CD4-positive, alpha-beta T cell treated with Interleukin-21 for 1 hour (primary cell): Measurements from ENCODE around the gene SH3D19.

Experiments
- DNase-seq: peaks from one replicate; pipeline ENCODE4 v3.0.0-alpha.2; 2020

Gene SH3D19, protein sequence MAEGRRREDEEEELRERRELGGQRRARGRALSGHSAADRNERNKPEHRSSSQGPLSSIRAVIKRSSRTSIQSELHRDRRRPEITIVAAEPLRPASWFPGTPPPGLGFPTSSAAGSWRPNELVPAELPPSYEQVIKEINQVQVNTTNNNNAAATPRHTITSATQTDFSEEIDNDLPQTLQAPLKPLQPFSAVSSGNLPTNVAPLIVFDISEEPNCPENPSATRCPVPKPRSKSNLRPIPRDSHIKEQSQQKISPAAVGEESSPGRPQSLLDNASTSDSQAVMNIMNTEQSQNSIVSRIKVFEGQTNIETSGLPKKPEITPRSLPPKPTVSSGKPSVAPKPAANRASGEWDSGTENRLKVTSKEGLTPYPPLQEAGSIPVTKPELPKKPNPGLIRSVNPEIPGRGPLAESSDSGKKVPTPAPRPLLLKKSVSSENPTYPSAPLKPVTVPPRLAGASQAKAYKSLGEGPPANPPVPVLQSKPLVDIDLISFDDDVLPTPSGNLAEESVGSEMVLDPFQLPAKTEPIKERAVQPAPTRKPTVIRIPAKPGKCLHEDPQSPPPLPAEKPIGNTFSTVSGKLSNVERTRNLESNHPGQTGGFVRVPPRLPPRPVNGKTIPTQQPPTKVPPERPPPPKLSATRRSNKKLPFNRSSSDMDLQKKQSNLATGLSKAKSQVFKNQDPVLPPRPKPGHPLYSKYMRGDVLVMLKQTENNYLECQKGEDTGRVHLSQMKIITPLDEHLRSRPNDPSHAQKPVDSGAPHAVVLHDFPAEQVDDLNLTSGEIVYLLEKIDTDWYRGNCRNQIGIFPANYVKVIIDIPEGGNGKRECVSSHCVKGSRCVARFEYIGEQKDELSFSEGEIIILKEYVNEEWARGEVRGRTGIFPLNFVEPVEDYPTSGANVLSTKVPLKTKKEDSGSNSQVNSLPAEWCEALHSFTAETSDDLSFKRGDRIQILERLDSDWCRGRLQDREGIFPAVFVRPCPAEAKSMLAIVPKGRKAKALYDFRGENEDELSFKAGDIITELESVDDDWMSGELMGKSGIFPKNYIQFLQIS

DNA sequence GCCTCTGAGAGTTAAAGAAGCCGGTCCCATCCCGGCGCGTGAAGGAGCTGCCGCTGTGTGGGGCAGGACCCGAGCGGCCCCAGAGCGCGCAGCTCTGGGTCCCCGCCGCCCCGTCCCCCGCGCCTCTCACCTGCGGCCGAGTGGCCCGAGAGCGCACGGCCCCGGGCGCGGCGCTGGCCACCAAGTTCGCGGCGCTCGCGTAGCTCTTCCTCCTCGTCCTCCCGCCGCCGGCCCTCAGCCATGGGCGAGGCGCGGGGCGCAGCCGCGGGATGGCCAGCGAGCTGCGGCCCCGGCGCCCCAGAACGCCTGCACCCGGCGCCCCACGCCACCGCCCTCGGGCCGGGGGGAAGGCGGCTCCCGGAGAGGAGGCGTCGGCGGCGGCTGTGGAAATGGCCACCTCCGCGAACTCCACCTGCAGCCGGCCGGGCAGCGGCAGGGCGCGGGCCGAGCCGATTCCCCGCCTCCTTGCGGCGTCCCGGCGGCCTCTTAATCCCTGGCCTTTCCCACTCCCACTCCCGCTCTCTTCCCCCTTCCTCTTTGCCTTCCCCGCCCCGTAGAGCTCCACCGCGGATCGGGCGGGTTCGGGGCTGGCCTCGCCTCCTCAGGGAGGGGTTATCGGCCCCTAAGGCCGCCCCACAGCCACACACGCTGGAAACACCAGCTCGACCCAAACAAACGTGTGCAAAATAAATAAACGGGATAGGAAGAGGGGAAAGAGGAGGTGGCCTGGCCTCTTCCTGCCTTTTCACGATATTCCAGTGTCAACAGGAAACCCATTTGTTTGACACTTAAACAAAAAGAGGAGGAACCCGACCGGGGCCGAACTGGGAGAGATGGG is at the start of gene SH3D19:
Gene SH3D19, minus strand, starts transcription at position 495 of the 838 bp plus-strand sequence. Its CDS starts 253 bp downstream, at position 242.
- DNase-seq: no peak

DNA sequence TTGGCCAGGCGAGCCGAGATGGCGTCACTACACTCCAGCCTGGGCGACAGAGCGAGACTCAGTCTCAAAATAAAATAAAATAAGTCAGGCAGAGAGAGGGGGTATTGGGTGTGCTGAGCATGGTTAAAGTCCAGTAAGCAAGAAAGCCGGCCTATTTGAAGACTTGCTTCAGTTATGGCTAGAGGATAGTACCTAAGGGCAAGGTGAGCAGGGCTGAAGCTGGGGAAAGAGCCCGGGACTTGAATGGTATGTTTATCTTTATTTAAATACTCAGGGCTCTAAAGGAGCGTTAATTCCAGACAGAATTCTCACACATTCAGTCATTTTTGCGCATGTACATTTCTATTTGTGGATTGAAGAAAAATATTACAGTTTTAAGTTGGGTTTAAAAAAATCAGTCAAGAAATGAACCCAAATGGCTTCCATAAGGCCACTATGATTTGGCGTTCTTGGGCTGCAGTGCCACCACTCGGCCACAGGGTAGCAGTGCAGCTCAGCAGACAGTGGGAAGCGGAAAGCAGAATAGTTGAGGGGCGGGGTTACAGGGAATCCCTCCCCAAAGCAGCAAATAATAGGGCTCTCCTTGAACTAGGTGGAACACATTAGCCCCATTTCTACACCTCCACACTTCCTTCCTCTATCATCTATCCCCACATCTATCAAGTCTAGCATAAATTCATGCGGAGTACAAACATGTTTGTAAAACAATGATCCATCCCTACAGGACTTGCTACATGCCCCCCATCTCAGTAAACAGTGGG is 37.2 kb upstream of the SH3D19 start:
- DNase-seq: peak; percentile 80

DNA sequence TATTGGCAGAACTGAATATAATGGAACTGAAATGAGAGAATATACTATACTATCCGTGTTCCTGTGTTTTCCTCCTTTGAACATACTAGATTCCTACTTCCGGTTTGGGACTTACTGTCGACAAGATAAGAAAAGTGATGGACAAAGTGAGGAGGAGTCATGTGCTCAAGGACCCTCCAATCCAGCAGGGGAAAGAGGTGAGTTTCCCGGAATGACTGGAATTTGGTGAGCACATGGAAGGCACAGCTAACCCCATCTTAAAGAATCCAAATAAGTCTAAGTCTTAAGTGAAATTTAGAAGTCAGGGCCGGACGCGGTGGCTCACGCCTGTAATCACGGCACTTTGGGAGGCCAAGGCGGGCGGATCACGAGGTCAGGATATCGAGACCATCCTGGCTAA is 36.6 kb upstream of the SH3D19 start:
- DNase-seq: no peak

DNA sequence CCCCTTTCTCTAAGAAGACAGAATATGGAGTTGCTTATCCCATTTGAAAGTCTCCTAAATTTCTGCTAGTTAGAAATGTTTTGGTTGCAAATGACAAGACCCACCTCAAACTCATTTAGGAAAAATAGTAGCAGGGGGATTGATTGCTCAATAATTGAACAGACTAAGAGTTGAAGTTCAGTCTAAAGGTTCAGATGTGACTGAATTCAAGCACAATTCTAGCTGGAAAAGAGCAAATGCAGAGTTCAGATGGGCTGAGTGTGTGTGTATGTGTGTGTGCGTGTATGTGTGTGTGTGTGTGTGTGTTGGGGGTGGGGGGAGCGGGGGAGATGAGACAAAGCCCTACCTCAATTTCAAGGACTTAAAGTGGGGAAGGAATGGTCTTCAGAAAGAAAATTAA is 35.7 kb upstream of the SH3D19 start:
- DNase-seq: no peak

DNA sequence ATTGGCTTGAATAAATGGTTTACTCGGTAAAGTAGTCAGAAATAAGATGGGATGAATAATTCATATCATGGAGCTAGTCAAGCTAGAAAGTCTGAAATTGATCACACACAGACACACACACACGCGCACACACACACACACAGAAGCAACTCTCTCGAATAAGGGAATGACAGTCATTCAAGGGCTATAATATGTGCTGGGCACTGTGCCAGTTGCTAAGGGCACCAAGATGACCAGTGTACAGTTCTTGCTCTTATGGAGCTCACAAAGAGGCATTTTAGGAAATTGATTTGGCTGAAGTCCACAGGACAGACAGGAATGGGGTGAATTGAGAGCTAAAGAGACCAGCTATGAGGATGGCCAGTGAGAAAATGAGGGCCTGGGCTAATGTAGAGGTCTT is 34.2 kb upstream of the SH3D19 start:
- DNase-seq: no peak

DNA sequence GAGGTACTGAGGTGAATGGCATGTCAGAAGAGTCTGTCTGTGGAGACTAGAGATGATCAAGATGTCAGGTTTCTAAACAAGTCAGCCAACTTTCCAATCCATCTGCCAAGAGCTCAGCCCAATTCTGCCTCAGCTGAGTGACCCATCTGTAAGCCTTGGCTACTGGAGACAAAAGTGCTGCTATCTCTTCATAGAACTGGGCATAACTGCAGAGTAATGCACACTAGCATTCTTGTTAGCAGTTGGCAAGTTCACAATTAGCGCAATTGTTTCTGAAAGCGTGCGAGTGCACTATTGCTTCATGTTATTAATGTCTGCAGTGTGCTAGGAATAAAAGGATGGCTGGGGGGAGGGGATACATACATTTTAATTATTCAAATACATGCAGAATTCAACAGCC is 32.9 kb upstream of the SH3D19 start:
- DNase-seq: no peak

DNA sequence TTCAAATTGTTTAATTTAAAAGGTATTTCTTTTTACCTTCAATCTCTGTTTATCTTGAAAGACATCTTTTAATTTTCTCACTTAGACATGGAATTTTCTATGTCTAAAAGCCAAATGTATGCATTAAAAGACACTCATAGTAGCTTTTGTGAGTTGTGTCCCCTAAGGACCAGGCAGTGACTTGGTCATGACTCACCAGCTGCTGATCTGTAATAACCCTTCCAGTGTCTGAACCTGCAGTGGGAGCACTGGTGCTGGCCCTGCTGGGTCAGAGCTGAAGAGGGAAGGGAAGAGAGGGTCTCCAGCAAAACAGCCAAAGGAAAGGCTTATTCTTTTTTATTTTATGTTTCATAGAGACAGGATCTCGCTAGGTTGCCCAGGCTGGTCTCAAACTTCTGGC is 31.1 kb upstream of the SH3D19 start:
- DNase-seq: no peak

DNA sequence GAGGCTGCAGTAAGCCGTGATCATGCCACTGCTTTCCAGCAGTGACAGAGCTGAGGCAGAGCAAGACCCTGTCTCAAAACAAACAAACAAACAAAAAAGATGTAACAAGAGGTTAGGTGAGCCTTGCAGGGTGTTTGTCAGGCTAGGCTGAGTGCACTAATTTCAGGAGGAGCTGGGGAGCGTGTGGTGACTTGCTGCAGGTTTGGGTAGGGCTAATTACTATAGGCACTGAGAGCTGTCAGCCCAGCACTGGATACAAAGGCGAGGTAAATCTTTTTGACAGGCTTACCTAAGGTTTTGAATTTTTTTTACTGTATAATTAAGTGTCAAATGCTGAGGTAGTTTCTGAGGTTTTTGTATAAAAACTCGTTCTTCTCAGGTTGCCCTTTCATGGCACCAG is 29.8 kb upstream of the SH3D19 start:
- DNase-seq: no peak

DNA sequence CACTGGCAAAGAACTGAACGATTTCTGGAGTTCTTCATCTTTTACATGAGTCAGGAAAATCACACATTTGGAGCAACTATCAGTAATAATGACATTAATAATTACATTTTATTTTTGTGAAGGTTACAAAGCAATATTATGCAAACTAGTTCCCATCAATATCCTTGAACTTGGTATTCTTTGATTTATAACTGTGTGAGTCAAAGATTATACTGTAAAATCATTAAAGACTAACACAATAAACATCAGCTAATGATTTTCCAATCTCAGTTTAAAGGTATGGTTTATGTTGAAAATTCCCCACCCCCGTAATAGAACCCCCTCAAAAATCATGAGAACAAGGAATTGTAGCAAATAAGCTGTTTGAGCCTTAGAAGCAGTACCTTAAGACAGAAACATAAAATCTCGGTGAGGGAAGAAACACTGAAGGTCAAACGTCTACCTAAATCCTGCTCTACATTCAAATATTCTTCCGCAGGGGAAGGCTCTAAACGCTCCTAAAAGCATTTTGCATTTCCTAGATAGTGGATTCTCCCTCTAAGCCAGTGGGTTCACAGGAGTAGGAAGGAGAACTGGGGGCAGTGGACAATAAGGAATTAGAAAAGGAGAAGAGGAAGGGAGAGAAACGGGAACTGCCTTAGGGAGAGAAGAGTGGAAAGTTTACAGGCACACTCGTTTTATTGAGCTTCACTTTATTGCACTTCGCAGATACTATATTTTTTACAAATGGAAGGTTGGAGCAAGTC is 22.3 kb upstream of the SH3D19 start:
- no peak for DNase-seq

DNA sequence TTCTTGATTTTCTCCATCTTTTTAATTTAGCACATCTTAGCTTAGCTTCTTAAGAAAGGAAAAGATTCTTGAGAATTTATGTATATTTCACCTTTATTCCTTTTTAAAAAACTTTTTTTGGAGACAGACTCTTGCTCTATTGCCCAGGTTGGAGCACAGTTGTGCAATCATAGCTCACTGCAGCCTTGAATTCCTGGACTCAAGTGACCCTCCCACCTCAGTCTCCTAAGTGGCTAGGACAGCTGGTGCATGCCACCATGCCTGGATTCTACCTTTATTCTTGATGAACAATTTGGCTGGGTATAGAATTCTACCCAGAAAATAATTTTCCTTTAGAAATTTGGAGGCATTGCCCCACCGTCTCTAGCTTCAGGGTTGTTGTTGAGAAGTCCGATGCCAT is 19.5 kb upstream of the SH3D19 start:
- no peak for DNase-seq

DNA sequence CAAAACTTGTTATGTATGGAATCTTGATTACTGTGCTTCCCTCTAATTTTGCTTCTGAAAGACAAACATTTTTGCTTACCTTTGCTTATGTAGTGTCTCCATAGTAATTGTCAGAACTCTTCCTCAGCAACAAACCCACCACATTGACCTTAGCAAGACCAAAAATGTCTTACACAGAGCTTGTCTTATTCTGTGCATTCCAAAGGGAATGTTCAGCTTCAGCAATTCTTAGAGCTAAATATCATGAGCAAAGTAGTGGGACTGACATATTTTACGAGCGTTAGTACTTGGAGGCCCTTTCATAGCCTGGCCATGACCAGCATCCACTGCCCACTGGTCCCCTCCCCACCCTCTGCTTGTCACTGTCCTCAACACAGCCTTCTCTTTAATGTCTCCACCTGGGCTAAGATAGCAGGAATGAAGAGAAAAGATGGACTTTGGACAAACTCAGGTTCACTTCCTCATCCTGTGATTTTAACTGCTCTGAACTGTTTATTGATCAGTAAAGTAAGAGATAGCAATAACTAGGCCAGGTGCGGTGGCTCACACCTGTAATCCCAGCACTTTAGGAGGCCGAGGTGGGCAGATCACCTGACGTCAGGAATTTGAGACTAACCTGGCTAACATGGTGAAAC is 15.5 kb upstream of the SH3D19 start:
- DNase-seq: no peak

DNA sequence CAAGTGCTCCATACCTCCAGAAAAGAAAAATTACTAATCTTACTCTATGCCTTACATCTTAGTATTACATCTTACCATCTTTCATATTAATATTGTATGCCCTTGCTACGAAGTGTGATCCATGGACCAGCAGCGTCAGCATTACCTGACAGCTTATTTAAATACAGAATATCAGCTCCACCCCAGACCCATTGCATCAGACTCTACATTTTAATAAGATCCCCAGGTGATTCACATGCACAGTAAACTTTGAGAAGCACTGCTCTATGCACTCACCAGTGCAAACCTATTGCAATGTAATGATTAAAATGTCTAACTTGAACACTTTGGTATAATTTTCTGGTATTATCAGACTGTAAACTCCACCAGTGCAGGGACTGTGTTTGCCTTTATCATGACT is 14.1 kb upstream of the SH3D19 start:
- no peak for DNase-seq

DNA sequence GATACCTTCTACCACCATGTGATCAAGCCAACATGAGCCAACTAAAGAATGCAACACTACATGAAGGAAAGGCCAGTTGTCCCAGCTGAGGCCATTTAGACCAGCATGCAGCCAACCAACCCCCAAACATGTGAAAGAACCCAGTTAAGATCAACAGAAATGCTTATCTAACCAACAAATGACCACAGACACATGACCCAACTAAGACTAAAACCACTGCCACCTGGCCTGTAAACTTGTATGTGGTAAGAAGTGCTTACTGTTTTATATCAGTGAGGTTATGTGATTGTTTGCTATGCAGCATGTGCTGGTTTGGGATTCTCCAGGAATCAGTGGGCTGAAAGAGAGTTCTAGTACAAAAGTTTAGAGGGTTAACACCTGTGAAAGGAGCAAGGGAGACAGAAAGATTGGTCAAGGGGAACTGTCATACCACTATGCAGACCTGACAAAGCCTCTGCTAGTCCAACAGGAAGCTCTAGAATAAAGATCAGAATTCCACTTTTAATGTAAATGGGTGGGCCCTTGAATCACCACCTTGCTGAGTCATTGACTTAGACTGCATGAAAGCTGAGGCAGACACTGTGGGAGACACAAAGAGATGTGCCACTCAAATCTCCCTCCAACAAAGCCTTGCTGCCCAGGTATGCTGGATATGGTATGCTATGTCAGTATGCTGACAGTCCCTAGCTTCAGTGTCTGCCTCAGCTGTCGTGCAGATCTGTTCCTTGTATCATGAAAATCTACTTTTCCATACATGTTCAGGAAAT is 6.1 kb upstream of the SH3D19 start:
- DNase-seq: no peak

DNA sequence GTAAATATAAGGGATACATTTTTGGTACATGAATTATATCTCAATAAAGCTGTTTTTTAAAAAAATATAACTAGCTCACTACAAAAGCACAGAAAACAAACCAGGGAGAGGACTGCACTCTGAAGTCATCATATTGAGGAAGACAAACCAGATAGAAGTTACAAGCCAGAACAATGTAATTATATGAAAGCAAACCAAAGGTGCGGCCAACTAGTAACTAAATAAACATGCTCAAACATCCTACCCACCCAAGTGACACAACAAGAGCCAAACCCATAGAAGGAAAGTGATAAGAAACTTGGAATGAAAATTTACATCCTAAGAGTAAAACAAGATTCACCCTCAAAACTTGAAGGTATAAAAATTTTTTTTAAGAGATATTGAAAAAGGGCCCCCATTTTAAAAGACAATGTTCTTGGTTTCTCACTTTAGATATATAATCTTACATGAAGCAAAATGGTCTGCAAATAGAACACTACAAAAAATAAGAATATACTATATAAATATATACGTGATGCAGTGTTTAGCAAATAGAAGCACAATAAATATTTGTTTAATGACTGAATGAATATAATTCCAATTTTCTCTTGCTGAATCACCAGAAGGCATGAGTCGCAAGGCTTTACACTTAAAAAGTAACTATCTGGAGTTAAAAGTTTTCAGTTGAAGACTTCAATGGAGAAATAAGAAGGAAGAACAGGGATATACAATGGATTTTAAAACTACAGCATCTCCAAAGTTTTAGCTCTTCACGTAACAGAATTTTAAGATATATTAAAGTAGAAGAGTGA is 4.0 kb upstream of the SH3D19 start:
- DNase-seq: no peak

DNA sequence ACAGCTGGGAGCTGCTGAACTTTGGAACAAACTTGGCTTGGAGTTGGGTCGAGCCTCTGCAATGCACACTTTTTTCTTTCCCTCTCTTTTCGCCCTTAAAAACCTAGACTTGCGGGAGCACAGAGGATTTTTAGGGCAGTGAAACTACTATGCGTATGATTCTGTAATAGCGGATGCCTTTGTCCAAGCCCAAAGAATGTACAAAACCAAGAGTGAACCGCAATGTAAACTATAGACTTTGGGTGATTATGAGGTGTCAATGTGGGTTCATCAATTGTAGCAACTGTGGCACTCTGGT is 493 bp upstream of the SH3D19 start:
- DNase-seq: no peak

DNA sequence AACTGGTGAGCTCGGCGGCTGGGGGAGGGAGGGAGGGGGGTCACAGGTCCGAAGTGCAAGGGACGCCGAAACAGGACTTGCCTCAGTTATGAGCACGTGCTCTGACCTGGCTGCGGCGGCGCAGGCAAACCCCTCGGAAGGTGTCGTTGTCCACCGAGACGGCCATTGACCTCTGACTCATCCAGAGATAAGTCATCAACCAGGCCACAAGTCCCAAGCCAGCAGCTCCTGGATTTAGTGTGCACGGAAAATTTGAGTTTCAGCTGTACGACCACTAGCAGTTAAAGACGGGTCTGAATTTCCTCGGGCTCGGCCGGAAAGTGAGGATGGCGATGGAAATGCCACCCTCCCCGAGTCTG is 674 bp downstream of the SH3D19 start:
- DNase-seq: no peak

DNA sequence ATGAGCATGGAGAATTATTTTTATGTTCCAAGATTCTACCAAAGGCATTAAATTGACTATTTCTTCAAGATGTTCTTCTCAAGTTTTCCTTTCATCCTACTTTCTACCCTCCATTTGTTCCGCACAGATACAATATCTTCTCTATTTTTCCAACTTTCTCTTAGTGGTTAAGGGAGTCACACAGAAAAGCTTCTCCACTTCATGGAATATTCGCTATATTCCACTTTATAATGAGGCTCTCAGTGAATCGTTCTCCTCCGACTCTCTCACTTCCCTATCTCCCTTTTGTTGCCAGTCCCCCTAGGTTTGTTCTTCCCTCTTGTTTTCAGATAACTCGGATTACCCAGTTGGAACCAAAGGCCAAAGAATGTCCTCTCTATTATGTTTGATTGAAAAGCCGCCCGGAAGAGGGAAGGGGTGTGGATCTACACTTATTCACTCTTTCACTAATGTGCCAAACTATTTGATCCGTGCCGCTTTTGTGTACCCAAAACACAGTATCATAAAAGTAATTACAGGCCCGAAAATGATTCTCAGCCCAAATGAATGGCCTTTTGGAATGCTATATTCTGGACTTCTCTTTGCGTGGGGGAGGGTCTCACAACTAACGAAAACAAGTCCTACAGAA is 1.2 kb downstream of the SH3D19 start:
- no peak for DNase-seq

DNA sequence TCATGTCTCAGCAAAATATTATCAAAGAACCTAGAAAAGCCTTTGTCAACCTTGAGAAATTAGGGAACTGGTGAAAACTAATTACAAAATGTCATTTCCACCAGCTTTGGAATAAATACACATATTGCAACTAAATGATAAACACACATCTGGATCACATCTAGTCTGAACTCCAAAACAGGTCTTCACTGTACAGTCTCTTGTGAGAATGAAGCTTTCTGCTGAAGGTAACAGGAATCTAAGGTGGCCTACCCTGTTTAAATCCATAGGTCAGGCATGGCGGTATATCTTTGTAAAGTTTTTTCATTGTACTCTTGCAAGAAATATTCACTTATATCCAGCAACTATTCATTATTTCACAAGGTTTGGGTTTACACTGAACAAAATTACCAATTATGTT is 1.7 kb downstream of the SH3D19 start:
- DNase-seq: no peak

DNA sequence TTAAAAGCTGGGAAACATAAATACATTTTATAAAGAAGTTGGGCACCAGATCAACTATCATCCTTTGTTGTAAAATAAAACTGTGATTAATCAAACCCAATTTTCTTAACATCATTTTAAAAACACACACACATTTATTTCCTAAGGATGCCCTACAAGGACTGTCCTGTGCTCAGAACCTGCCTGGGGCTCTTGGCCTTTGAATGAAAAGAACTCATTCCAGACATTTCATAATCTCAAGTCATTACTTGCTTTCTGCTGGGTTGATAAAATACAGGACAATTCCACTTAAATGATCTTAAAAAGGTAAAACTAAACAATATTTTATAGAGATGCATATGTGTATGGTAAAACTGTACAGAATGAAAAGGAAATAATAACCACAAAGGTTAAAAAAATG is 2.8 kb downstream of the SH3D19 start:
- DNase-seq: no peak
